HG03442 (cell line): Measurements from ENCODE around the gene SLC44A5.
"Not testable (repeated sequence)": the region's sequence is repeated elsewhere in the genome, so short reads cannot be mapped to it uniquely, and the experiment has no call there.

ENCODE experiments used
- ATAC-seq: cut with Tn5 transposase; IDR thresholded peaks from one replicate; pipeline ENCODE4 v1.9.1; 2021; ENCODE audit warnings: mild to moderate bottlenecking, moderate library complexity; ENCODE audit not compliant: unreplicated experiment

The SLC44A5 gene

DNA sequence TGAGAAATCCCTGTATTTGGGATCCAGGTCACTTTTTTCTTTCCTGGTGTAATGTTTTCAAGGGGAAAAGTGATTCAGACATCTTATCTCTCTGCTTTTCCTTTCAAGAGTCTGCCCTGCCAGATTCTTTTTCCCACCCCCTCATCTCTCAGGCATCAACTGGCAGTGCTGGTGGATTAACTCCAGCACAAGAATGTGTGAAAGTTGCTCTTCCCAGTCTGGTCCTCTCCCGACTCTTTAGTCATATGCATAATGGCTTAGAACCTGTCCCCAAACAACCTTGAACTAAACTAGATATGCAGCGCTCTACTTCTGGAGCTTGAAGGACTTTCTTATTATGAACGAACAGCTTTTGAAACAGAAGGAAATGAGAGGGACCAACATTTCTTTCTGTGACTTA is 88.5 kb downstream of the SLC44A5 start:
- ATAC-seq: no peak

DNA sequence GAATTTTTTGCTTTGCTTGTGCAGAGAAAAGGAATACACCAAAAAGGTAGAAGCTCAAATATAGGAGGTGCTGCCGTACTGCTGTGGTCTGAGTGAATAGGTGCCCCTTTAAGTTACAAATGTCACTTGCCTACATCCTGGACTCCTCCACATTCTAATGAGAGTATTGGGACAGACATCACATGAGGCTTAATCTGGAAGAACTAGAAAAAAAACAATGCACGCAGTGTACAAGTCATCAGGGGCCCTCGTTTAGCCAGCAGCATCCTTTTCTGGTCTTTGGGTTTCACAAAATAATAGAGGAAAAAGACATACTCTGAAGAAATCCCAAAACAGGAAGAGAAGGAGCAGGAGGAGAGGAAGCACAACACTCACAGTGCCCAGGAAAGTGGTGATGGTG is 89.3 kb downstream of the SLC44A5 start:
- ATAC-seq: no peak

DNA sequence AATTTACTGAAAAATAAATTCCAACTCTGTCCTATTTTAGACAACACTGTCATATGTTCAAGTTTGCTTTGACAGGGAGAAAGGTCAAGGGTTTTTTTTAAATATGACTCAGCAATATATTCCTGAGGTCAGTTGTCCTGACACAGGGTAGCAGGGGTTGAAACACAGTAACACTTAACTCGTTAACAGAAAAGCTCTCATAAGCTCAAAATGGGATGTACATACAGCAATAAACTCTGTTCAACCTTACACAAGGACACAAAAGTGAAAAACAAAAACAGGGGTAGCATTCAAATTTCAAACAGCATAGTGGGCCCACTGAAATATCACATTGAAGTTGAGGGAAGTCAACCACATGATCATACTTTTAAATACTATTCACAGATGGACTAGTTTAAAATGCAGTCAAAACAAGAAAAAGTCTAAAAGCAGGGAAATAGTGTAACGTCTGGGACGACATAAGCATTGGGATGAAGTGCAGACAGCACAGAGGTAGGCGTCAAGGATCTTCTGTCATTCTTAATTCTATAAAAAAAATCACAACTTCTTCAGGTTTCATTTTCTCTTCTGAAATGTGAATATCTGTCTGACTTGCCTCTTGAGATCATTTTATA is 89.9 kb downstream of the SLC44A5 start:
- ATAC-seq: no peak

DNA sequence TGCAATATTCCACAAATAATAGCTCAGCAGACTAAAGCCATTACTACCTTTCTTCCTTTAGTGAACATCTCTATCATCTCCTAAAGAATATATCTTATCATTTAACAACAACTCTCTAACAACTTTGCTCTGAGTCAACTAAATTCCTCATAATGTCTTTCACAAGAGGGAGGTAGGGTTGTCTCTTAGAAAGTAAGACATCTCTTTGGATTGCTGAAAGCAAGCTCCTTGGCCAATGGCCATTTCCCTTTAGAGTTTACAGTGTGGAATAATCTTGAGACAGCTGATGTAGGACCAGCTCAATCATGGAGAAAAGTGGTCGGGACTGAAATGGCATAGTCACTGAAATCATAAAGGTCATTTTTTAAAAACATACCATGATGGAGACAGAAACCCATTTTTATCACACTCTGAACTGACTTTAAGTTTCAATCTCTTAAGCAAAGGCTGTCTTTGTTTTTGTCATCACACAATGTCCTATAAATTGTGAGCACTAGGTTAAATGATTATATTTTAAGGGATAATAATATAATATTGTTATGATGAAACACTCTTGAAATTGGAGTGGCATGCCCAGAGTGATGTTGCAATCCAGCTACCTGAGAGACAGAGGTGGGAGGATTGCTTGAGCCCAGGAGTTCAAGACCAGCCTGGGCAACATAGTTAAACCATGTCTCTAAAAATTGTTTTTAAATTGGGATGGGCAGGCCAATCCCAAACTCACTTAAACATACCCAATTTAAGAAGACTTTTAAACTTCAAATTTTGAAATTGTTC is 91.1 kb downstream of the SLC44A5 start:
- no peak for ATAC-seq

DNA sequence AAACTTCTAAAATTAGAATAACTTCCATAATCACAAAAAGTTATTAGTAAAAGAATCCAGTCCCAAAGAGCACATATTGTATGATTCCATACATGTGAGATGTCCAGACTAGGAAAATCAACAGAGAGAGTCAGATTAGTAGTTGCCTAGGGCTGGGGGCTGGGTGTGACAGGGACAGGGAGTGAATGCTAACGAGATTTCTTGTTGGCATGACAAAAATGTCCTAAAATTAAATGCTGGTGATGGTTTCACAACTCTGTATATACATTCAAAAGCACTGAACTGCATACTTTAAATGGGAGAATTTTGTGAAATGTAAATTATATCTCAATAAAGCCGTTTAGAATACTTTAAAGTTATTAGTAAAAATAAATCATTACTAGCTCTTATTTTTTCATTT is 92.2 kb downstream of the SLC44A5 start:
- no peak for ATAC-seq

DNA sequence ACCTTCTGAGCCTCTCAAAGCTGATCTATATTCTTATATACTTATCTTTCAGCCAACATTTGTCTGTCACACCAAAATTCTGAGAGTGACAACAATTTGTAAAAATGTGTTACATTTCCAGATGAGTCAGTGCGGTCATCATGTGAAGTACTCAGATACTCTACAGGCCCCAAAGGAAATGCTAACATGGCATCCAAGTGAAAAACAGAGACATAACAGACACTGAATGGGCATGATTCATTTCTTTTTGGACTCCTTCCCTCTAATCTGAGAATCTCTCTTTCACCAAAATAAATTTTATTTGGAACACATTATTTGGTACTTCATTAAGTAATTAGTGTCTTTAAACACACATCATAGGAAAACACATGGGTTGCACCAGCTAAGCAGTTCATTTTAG is 96.6 kb downstream of the SLC44A5 start:
- no peak for ATAC-seq

DNA sequence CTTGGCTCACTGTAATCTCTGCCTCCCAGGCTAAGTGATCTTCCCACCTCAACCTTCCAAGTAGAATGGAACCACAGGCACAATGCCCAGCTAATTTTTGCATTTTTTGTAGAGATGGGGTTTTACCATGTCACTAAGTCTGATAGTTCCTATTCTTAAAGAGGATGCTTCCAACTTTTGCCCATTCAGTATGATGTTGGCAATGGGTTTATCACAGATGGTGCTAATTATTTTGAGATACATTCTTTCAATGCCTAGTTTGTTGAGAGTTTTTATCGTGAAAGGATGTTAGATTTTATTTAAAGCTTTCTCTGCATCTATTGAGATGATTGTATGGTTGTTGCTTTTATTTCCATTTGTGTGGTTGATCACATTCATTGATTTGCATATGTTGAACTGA is 103.9 kb downstream of the SLC44A5 start:
- no peak for ATAC-seq

DNA sequence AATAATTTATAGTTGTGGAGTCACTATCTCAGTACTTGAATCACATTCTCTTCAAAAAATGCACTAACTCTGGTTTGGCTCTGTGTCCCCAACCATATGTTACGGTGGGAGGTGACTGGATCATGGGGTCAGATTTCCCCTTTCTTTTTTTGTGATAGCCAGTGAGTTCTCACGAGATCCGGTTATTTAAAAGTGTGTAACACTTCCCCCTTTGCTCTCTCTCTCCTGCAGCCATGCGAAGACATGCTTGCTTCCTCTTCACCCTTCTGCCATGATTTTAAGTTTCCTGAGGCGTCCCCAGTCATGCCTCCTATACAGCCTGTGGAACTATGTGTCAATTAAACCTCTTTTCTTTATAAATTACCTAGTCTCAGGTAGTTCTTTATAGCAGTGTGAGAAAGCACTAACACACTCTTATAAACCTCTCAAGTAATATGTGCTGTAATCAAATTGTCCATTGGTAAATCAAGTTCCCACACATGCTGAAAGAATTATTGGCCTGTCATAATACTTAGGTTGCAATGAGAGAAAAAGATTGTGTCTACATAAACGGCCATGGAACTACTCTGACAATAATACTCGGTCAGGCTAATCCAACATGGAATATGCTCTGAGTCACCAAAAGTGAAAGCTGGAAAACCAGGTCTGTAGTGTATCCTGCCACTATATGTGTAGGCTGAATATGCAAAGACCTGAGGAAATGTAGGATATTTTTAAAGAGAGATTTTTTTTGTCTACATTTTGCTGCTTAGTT is 107.5 kb downstream of the SLC44A5 start:
- ATAC-seq: no peak

DNA sequence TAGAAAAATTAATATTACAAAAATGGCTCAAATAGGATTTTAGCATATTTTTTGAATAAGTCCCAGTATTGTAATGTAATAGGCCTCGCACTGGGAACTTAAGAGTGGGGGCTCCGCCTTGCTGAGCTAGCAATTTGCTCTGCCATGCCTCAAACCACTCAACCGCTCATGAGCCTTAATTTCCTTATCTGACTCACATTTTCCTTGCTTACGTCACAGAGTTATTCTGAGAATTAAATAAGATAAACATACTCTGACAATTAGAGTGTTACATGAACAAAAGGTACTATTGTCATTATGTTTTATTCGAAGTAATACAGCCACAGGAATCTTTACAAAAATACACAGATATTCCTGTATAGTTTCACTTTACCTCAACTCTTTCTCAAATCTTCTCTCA is 108.1 kb downstream of the SLC44A5 start:
- ATAC-seq: no peak

DNA sequence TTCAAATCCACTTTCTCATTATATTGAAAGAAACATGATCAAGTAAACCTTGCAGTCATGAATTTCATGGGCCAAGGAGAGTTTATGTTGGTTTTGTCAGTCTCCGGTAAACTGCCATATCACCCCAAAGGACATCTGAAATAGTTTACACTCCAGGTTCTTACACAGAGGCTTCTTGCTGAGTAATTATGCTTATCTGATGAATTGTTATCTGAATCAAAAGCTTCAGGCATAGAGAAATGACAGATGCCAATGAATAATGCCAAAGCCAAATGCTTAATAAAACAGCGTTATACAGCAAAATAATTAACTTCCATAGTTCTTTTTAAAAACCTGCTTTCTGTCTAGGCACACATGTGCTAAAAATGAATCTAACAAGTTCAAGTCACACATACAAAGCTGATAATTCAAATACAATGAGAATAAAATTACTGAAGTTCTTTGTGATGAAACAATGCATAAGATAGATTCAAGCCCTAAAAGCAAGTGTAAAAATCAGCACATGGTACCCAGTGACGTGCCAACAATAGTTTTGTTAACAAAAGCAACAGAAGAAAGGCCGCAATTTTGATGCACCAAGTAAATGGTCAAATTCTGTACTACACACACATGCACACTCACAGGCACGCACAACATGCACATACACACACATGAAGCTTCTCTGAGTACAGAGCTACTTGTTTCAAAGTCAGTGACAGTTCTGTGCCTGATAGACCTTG is 109.2 kb downstream of the SLC44A5 start:
- ATAC-seq: no peak

DNA sequence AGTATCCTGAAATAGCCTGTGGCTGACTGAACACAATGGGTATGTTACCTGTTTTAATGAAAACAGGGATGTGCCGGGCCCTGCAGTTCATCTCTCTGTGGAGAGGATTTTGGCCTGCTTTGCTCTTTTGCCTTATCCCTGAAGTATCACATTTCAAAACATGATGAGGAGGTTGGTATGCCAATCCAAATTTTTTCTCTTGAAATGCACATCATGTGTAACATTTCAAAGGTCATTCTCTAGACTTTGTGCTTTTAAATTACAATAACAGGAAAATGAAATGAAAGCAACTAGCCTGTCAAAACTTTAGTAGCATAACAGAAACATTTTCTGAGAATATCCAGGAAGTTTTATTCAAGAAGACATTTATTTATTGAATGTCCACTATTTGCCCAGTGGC is 118.9 kb downstream of the SLC44A5 start:
- no peak for ATAC-seq

DNA sequence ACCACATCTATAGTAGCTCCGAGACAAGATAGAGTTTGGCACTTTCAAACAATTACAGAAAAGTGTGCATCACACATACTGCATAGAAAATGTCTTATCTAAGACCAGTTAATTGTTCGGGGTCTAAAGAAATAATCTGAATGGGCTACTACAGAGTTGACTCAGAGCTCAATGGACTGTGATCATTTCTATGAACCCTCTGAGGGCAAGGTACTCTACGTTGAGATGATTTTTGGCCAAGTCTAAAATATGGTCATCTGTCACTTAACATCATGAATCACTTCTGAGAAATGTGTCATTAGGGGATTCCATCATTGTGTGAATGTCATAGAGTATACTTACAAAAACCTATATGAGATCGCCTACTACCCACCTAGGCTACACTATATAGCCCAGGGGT is 123.5 kb downstream of the SLC44A5 start:
- ATAC-seq: no peak

DNA sequence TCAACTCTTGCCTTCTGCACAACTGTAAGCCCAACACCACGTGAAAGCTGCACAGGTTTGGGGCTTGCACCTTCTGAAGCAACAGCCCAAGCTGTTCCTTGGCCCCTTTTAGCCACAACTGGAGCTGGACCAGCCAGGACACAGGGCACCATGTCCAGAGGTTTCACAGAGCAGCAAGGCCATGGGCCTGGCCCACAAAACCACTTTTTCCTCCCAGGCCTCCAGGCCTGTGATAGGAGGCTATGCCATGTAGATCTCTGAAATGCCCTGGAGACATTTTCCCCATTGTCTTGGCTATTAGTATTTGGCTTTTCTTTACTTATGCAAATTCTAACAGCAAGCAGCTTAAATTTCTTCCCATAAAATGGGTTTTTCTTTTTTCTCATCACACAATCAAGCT is 126.1 kb downstream of the SLC44A5 start:
- ATAC-seq: no peak

DNA sequence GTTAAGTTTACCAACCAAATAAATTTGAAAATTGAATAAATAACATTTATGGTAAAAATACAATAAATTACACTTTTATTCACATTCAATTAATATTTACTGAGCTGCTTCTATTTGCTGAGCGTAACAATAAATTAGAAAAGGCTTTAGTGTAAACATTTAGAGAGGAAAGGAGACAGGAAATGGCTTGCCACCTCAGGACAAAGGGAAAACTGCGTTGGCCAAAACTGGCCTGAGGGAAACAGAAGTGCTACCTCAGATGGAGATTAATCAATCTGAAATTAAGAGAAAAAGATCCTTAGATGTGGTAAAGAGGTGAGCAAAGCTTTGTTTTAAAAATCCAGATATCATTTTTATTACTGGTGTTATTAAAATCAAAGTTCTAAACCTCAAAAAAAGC is 128.0 kb downstream of the SLC44A5 start:
- ATAC-seq: no peak

DNA sequence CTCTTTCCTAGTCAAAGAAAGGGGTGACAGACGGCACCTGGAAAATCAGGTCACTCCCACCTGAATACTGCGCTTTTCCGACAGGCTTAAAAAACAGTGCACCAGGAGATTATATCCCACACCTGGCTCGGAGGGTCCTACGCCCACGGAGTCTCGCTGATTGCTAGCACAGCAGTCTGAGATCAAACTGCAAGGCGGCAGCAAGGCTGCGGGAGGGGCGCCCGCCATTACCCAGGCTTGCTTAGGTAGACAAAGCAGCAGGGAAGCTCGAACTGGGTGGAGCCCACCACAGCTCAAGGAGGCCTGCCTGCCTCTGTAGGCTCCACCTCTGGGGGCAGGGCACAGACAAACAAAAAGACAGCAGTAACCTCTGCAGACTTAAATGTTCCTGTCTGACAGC is 134.4 kb downstream of the SLC44A5 start:
- not testable (repeated sequence) for ATAC-seq

DNA sequence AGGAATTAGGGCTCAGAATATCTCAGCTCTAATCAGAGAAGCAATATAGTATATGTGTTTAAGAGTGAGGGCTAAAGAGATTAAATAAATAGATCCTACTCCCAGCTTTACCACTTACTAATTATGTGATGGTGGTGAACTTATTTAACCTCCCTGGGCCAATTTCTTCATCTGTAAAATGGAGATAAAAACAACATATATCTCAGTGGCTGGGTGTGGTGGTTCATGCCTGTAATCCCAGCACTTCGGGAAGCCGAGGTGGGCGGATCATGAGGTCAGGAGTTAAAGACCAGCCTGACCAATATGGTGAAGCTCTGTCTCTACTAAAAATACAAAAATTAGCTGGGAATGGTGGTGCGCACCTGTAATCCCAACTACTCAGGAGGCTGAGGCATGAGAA is 135.2 kb downstream of the SLC44A5 start:
- ATAC-seq: no peak

DNA sequence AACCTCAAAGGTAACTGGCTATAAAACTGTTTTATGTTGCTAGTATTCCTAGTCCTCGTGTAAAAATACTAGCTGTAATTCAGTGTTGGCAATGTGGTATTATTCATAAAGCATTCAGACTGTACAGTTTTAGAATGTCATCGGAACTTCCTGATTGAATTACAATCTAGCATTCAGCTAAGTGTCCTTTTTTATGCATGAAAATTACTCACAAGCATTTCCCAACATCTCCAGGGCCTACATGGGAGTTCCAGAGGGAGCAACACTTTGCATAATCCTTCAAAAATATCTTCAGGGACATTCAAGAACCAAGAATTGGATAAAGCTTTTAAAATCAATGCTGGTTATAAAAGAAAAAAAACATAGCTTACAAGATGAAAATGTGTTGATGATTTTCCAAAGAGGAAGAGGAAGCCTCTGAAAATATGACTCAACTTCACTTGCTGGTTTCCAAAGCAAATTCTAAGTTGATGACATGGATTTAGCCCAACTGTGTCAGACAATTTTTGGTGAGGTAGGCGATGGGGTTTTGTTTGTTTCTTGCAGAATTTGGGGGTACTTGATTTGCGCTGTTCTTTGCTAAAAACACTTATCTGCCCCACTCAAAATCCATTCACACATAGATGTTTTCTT is 137.8 kb downstream of the SLC44A5 start:
- no peak for ATAC-seq

DNA sequence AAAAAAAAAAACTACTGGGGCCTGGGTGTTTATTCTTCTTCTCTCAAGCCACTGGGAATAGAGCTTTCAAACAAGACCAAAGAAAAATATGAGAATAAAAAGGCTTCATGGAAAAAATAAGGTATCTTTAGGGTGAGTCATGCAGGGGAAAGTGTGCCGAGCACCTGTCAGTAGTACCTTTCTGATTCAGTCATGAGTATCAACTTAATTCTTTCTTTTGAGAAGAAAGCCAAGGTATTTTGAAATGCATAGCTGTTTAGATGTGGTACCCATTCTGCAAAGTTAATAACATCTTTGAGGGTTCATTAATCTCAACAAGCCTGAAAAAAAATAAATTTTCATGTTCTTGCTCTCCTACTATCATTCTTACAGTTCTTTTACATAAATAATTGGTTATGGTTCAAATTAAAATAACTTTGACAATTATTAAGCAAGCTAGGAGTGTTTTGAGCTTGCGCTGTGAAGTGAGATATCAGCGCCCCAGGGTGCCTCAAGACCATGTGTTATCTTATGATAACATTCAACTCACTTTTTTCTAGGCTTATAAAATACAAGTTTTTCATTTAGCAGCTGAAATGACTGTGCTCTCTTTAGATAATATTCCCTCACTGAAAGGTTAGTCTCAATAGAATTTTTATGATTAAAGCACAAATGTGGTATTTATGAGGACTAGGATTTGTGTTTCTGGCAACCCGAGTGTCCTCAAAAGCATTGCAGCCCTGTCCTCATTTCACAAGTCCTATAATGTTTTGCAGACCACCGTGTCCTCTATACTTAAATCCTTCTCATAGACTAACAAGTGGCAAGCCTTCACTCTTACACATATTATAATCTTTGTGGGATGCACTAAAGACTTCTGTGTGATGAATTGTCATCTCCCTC is 138.6 kb downstream of the SLC44A5 start:
- ATAC-seq: no peak

DNA sequence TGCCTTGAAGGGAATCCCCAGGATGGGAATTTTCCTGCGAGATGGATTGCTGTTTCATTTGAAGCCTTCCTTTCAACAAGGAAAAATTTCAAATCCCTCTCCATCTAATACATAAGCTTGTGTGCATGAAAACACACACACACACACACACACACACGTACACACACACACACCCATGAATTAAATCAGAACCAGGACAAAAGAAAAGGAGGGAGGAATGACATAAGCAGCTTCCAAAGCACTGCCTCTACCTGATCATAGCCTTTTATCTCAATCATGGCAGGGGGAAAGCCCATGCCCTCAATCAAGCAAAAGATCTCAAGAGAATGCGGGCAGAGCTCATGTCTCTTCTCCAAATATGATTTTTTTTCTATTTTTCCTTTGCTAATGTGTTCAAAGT is 139.7 kb downstream of the SLC44A5 start:
- no peak for ATAC-seq

DNA sequence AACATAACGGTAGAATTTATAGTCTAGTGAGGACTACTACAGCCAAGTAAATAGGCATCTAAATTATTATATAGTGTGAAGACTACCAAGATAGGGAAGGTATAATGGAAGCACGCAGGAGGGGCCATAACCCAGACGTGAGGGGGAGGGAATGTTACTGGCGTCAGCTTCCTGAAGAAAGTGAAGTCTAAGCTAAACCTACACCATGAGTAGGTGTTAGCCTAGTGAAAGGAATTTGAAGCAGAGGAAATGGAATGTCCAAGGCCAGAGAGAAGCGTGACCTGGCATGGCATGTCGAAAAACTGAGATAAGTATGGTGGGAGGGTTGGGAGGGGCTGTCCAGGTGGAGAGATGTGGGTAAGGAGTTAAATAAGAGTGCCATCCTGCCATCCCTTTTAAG is 140.5 kb downstream of the SLC44A5 start:
- no peak for ATAC-seq
